IMR-90 (cell line): Measurements from ENCODE around the gene ANKLE1.

ENCODE experiments used
- BHLHE40 ChIP-seq: fragments of 150-350 bp; IDR thresholded peaks from 2 replicates; pipeline ENCODE4 v1.6.1; 2016; ENCODE audit warnings: mild to moderate bottlenecking, low read depth, low read length
- CEBPB ChIP-seq: IDR thresholded peaks from 2 replicates; pipeline ENCODE4 v1.6.1; 2012; ENCODE audit warnings: low read depth, low read length, improper control_type of control experiment
- CHD1 ChIP-seq: IDR thresholded peaks from 2 replicates; pipeline ENCODE4 v1.6.1; 2012; ENCODE audit warnings: low read depth, low read length, improper control_type of control experiment
- MAFK ChIP-seq: IDR thresholded peaks from 2 replicates; pipeline ENCODE4 v1.6.1; 2012; ENCODE audit warnings: low read depth, low read length, improper control_type of control experiment
- MAZ ChIP-seq: IDR thresholded peaks from 2 replicates; pipeline ENCODE4 v1.6.1; 2012; ENCODE audit warnings: low read depth, mild to moderate bottlenecking, low read length, improper control_type of control experiment, moderate library complexity, borderline replicate concordance
- MXI1 ChIP-seq: IDR thresholded peaks from 2 replicates; pipeline ENCODE4 v1.6.1; 2012; ENCODE audit warnings: low read depth, mild to moderate bottlenecking, low read length, moderate library complexity, borderline replicate concordance
- NFE2L2 ChIP-seq: fragments of 150-350 bp; IDR thresholded peaks from 2 replicates; pipeline ENCODE4 v1.6.1; 2016; ENCODE audit warnings: low read depth, mild to moderate bottlenecking, low read length
- POLR2A ChIP-seq: IDR thresholded peaks from 2 replicates; pipeline ENCODE4 v1.6.1; 2012; ENCODE audit warnings: mild to moderate bottlenecking, low read depth, low read length
- RAD21 ChIP-seq: IDR thresholded peaks from 2 replicates; pipeline ENCODE4 v1.6.1; 2012; ENCODE audit warnings: low read length, improper control_type of control experiment
- RCOR1 ChIP-seq: IDR thresholded peaks from 2 replicates; pipeline ENCODE4 v1.6.1; 2012; ENCODE audit warnings: mild to moderate bottlenecking, low read length, improper control_type of control experiment; ENCODE audit not compliant: insufficient replicate concordance
- RFX5 ChIP-seq: IDR thresholded peaks from 2 replicates; pipeline ENCODE4 v1.8.0; 2012; ENCODE audit warnings: low read depth, mild to moderate bottlenecking, low read length, moderate library complexity
- SMC3 ChIP-seq: fragments of 150-350 bp; IDR thresholded peaks from 2 replicates; pipeline ENCODE4 v1.6.1; 2016; ENCODE audit warnings: low read depth, mild to moderate bottlenecking, antibody characterized with exemption, low read length, moderate library complexity
- TF ChIP-seq, protein P1 (sequence below): conservative IDR thresholded peaks from 2 replicates; pipeline ENCODE4 v1.5.1; 2012; ENCODE audit warnings: mild to moderate bottlenecking, low read depth, low read length, improper control_type of control experiment
- TF ChIP-seq, protein P2 (sequence below): fragments of 150-350 bp; IDR thresholded peaks from 2 replicates; pipeline ENCODE4 v1.6.1; 2017; ENCODE audit warnings: mild to moderate bottlenecking, antibody characterized with exemption, low read length, low read depth

GRCh38 chr19:17286263-17286662 lies 4.6 kb downstream of the ANKLE1 start:
- TF ChIP-seq MAFK: no peak
- TF ChIP-seq, protein P1, sequence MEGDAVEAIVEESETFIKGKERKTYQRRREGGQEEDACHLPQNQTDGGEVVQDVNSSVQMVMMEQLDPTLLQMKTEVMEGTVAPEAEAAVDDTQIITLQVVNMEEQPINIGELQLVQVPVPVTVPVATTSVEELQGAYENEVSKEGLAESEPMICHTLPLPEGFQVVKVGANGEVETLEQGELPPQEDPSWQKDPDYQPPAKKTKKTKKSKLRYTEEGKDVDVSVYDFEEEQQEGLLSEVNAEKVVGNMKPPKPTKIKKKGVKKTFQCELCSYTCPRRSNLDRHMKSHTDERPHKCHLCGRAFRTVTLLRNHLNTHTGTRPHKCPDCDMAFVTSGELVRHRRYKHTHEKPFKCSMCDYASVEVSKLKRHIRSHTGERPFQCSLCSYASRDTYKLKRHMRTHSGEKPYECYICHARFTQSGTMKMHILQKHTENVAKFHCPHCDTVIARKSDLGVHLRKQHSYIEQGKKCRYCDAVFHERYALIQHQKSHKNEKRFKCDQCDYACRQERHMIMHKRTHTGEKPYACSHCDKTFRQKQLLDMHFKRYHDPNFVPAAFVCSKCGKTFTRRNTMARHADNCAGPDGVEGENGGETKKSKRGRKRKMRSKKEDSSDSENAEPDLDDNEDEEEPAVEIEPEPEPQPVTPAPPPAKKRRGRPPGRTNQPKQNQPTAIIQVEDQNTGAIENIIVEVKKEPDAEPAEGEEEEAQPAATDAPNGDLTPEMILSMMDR: no peak
- TF ChIP-seq SMC3: no peak
- TF ChIP-seq, protein P2, sequence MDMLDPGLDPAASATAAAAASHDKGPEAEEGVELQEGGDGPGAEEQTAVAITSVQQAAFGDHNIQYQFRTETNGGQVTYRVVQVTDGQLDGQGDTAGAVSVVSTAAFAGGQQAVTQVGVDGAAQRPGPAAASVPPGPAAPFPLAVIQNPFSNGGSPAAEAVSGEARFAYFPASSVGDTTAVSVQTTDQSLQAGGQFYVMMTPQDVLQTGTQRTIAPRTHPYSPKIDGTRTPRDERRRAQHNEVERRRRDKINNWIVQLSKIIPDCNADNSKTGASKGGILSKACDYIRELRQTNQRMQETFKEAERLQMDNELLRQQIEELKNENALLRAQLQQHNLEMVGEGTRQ: no peak
- no peak for TF ChIP-seq BHLHE40
- no peak for TF ChIP-seq RAD21
- no peak for TF ChIP-seq NFE2L2
- no peak for TF ChIP-seq RFX5
- TF ChIP-seq RCOR1: no peak
- TF ChIP-seq POLR2A: no peak
- no peak for TF ChIP-seq CHD1
- TF ChIP-seq CEBPB: no peak
- no peak for TF ChIP-seq MAZ
- TF ChIP-seq MXI1: no peak
